ENCODE data around the gene TRPV2. TPM values are rescaled to one million over a fixed set of nuclear protein-coding genes. Genes with fewer than 3 reads are reported as not detected.

TRPV2 gene
- total and polyA plus RNA-seq, 9 of the 15 experiments (the other 6 are each of a cell fraction or from before 2014, with no cell fraction given), result 10.0 to 97.5 (median 30.3) TPM

- H3K9ac ChIP-seq (ENCODE audit: insufficient read depth in 1 of 2, low read depth in 2 of 2, low read length in 2 of 2), result peak overlapping the region in 1 of 2 experiments; percentile 45; a peak in 1 of 4 replicates
- intact Hi-C loops (cut with micrococcal nuclease), result no loop called here
- POLR2A ChIA-PET, result interaction anchor here (0.6 to 3.8 kb wide), 11 partner anchors 12 to 350 kb away, joined by 3 to 39 read pairs (median 5); partner anchors contain the start of genes CENPV, NCOR1 and TRPV2
- ATAC-seq (no peak), FAIRE-seq (no peak), DNase-seq (ENCODE audit: extremely low read depth in 1 of 4, low spot score in 3 of 4) (no peak)
- H3K4me2 ChIP-seq (ENCODE audit: insufficient read depth, low read length), result peak overlapping the region; percentile 77
- WGBS (ENCODE audit: insufficient coverage, low coverage, missing lambda C conversion rate), result 45% methylated on average over 5 of the region's 5 CpGs
- peak overlapping the region; percentile 55; the same call in 1 of the 3 replicates for H3K27ac ChIP-seq (ENCODE audit: extremely low read depth, low read depth, low read length)
- H3K27me3 ChIP-seq (ENCODE audit: control insufficient read depth in 2 of 2, insufficient read depth in 2 of 2, low read length in 2 of 2), result no peaks in the 10 kb centered on the region
- H2AFZ ChIP-seq (ENCODE audit: low read depth, low read length), result no peak overlapping the region
- peaks cover 13 to 27% of the 10 kb centered on the region in 2 experiments; a peak in 4 of 5 replicates for H3K4me1 ChIP-seq (replicated peaks in 1 of 2; ENCODE audit: control insufficient read depth in 2 of 2, insufficient read depth in 2 of 2, low read length in 2 of 2)
- H3K36me3 ChIP-seq (ENCODE audit: control insufficient read depth, insufficient read depth, low read length), result peaks cover 29% of the 10 kb centered on the region; the same call in 2 of the 3 replicates
- no peaks in the 10 kb centered on the region for H3K9me1 ChIP-seq (ENCODE audit: control insufficient read depth, insufficient read depth, low read length)
- CTCF ChIA-PET (ENCODE audit: low intra/inter-chr PET ratio), result interaction anchor here (0.5 kb wide), 1 partner anchor 29 kb away, joined by 3 read pairs; no protein-coding TSS in a partner anchor
- peaks cover 50% of the 10 kb centered on the region for H3K79me2 ChIP-seq (ENCODE audit: control insufficient read depth, insufficient read depth, low read length)
- no peak overlapping the region; the same call in 1 of the 2 replicates for H3K4me3 ChIP-seq
- no peaks in the 10 kb centered on the region for H3K9me3 ChIP-seq (replicated peaks; ENCODE audit: control insufficient read depth, insufficient read depth, low read depth, low read length)
- peaks cover 11% of the 10 kb centered on the region; the same call in 1 of the 2 replicates for H4K20me1 ChIP-seq (replicated peaks; ENCODE audit: control insufficient read depth, insufficient read depth, low read length)
- BruUV-seq (replicated peaks), result no TSS peak
- in situ Hi-C loops (cut with MboI), result no loop called here
- TF ChIP-seq NCOA6 (IDR thresholded peaks at IDR 0.05) (no peak), TGIF2 (CRISPR knock-in tag; IDR thresholded peaks at IDR 0.05) (no peak), RHOXF2B (CRISPR knock-in tag; conservative IDR thresholded peaks at IDR 0.05) (no peak), ETV5 (CRISPR knock-in tag; IDR thresholded peaks at IDR 0.05; ENCODE audit: low read depth) (no peak), XRCC4 (IDR thresholded peaks at IDR 0.05; ENCODE audit: extremely low read depth, insufficient read depth, insufficient read length) (no peak), TCF15 (CRISPR knock-in tag; IDR thresholded peaks at IDR 0.05) (no peak), GABPA (tag; conservative IDR thresholded peaks at IDR 0.05; ENCODE audit: low read depth) (no peak)
- TF ChIP-seq, protein P1, sequence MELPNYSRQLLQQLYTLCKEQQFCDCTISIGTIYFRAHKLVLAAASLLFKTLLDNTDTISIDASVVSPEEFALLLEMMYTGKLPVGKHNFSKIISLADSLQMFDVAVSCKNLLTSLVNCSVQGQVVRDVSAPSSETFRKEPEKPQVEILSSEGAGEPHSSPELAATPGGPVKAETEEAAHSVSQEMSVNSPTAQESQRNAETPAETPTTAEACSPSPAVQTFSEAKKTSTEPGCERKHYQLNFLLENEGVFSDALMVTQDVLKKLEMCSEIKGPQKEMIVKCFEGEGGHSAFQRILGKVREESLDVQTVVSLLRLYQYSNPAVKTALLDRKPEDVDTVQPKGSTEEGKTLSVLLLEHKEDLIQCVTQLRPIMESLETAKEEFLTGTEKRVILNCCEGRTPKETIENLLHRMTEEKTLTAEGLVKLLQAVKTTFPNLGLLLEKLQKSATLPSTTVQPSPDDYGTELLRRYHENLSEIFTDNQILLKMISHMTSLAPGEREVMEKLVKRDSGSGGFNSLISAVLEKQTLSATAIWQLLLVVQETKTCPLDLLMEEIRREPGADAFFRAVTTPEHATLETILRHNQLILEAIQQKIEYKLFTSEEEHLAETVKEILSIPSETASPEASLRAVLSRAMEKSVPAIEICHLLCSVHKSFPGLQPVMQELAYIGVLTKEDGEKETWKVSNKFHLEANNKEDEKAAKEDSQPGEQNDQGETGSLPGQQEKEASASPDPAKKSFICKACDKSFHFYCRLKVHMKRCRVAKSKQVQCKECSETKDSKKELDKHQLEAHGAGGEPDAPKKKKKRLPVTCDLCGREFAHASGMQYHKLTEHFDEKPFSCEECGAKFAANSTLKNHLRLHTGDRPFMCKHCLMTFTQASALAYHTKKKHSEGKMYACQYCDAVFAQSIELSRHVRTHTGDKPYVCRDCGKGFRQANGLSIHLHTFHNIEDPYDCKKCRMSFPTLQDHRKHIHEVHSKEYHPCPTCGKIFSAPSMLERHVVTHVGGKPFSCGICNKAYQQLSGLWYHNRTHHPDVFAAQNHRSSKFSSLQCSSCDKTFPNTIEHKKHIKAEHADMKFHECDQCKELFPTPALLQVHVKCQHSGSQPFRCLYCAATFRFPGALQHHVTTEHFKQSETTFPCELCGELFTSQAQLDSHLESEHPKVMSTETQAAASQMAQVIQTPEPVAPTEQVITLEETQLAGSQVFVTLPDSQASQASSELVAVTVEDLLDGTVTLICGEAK (IDR thresholded peaks at IDR 0.05), result 0 out of 2 replicates have a peak, but pooled peaks have one; percentile 23
- TF ChIP-seq, protein P1 (CRISPR knock-in tag; IDR thresholded peaks at IDR 0.05), result no peak
Observed at GRCh38 chr17:16383772-16384287, 31.5 kb upstream of the TRPV2 start.
